ENCODE data around the gene PTPN3.

Gene PTPN3

DNA sequence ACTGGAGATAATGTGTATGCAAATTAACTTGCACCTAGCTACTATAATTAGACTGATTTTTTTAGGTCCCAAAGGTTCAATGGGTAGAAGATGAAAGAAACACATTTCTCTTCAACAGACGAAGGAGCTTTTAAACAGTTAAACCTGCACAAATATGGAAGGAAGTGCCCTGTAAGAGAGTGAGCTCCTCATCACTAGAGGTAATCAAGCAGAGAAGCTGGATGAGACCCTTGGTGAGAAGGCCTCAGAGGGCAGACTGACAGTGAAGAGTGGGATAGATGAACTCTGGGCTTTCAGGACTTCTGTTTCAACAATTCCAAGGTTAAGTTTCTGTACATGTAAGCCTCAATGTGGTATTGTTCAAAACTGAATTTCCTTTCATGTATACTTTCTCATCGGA lies 23.2 kb downstream of the PTPN3 start:
- no peak for DNase-seq

- DNase-seq: no peak
Measured at GRCh38 chr9:109474170-109474569, 23.9 kb downstream of the PTPN3 start.

DNA sequence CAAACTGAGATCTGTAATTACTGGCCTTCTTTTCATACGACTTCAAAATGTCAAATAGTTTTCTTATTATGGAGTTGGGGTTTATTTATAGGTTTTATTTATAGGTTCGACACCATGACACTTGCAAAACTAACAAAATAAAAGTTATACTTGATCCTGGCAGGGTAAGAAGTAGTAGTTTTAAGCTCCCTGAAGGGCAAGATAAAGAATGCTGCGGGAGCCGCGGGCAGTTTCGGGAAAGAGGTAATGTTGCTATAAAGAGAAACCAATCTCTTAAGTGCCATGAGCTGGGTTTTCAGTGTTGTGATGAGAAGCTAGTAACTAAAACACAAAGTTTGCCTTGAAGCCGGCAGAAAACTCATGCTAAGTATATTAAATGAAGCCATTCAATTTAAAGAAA lies 24.8 kb downstream of the PTPN3 start:
- no peak for DNase-seq

DNA sequence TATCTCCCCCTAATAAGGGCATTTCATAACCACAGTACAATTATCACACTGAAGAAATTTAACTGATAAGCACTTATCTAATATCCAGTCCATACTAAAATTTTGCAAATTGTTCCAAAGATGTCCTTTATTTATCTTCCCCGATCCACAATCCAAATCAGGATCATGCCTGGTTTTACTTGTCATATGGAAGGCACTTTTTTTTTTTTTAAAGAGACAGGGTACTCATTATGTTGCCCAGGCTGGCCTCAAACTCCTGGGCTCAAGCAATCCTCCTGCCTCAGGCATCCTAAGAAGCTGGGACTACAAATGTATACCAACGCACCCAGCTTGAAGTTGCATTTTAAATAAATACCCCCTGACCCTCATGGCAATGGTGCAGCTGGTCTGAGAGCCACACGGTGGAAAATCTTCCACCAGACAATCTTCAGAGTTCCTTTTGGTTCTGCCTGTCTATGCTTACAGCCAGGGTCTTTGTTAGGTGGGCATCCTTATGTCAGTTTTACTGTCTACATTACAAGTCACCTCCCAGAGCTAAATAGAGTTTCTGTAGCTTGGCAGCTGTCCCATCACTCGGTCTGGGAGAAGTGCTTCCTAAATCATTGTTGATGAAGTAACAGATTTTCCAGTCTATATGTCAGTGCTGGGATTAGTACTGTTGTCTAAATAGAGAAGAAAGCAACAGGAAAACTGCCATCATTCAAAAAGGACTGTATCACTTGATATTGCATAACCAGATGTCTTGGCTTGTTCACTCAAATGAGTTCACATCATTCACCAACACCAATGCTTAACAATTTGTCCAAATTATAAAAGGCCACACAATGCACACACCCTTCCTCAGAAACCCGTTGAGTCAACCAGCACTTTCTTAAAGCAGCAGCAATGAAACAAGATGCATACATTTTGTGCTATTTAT lies 26.4 kb downstream of the PTPN3 start:
- no peak for DNase-seq

DNA sequence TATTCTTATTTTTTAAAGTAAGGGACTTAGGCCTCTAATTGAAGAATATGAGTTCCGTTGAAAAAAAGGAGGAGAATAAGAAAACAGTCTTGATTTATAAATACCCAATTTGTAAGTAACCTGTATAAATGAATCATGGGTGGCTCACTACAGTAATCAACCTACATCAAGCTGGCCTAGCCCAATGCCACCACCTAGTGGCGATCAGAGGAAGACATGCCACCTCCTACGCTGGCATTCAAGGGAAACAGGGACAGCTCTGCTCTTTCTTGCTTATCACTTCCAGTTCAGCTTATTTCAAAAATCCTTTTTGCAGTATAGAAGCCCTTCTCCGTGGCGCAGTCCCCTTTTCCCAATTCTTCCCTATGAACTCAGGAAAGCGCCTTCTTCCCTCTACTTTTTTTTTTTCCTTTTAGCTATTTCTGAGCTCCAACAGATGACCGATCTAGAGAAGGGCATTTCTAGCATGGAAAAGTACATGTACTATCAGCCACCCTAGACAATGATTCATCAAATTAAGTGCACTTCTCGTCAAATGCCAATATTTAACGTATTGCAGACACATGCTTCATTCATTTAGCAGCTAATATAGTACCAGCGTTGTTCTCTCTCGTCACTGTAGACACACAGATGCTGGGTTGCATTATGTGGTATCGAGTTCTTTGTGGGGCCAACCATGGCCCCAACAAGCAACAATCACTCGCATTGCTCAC lies 28.3 kb downstream of the PTPN3 start:
- peak; percentile 73 to 81 (median 81) for DNase-seq

- DNase-seq: no peak
Measured at GRCh38 chr9:109468927-109469326, 29.2 kb downstream of the PTPN3 start.

- DNase-seq: peak; percentile 47 to 56 (median 53)
Measured at GRCh38 chr9:109467936-109468335, 30.2 kb downstream of the PTPN3 start.

GRCh38 chr9:109466623-109467590 lies 31.2 kb downstream of the PTPN3 start:
- no peak for DNase-seq

GRCh38 chr9:109463924-109464625 lies 34.0 kb downstream of the PTPN3 start:
- peak in 2 of 3 donors; percentile 11 to 26 for DNase-seq

DNA sequence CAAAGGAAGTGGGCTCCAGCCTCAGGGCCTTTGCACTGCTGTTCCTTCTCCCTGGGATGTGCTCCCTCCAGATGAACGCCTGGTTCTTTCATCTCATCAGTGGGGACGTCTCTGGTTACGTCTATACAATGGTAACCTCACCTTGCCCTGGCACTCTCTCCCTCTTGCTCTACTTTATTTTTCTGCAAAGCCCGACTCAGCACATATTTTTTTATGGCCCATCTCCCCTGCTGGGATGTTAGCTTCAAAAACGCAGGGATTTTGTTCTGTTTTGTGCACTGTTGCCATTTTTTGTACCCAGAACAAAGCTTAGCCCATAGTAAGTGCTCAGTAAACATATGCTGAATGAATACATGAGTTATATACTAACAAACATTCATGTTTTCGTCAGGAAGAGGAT lies 37.5 kb downstream of the PTPN3 start:
- no peak for DNase-seq

DNA sequence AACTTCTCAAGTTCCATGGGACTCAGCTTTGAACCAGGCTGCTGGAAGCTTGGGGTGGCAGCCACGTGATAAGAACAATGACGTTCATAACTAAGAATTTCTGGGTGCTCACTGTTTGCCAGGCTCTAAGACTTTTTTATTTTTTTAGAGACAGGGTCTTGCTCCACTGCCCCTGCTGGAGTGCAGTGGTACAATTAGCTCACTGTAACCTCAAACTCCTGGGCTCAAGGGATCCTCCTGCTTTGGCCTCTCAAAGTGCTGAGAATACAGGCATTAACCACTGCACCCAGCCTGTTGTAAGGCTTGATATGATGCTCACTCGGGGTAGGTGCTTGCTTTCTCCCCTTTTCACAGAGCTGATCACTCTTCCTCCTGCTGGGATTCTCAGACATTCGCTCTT lies 38.7 kb downstream of the PTPN3 start:
- DNase-seq: no peak

- no peak for DNase-seq
Measured at GRCh38 chr9:109458453-109459211, 39.5 kb downstream of the PTPN3 start.

GRCh38 chr9:109456811-109457210 lies 41.3 kb downstream of the PTPN3 start:
- DNase-seq: no peak

GRCh38 chr9:109455861-109456260 lies 42.2 kb downstream of the PTPN3 start:
- no peak for DNase-seq

DNA sequence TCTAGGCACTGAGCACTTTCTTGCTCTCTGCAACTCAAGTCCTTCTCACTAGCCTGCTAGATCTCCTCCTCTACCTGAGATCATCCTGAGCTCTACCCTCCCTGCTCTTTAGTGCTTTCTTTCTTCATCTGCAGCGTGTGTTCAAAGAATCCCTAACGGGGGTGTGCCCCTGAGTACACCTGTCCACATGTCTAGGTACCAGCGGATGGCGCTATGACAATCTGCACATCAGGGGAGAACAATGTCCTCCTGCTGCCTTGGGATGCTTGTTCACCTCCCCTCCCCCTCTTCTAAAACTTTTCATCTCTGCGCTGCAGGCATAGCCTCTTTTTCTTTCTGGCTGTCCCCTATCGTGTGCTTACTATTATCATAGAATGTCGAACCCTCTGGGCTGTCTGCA lies 42.7 kb downstream of the PTPN3 start:
- DNase-seq: no peak

- DNase-seq: no peak
Measured at GRCh38 chr9:109454601-109455155, 43.4 kb downstream of the PTPN3 start.

- no peak for DNase-seq
Measured at GRCh38 chr9:109454041-109454440, 44.1 kb downstream of the PTPN3 start.

- no peak for DNase-seq
Measured at GRCh38 chr9:109453210-109453842, 44.8 kb downstream of the PTPN3 start.

- no peak for DNase-seq
Measured at GRCh38 chr9:109452761-109453160, 45.3 kb downstream of the PTPN3 start.

DNA sequence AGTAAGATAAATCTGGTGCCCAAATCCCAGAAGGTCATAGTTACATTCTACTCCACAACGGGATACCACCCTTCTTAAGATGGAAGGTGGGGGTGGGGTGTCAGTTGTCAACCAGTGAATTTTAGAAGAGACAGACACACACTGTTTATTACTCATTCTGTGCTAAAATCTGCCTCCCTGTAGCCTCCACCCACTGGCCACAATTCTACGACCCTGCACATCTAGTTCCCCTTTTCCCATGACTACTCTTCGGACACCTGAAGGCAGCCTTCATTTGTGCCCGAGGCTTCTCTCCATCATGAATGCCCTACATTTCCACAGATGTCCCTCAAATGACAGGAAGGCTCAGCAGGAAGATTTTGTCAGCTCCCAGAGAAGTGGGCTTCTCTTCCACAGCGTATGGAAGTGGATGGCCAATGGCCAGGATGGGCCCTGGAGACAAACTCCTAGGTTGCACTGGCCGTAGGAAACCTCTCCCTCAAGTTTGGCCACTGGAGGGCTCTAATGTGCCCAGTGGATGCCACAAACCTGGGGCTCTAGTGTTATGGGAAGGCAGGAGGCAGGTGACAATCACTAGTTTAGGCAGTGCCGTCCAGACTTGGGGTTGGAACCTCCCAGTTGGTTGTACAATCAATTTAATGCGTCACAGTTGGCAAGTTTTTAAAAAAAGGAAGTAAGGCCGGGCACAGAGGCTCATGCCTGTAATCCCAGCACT lies 46.6 kb downstream of the PTPN3 start:
- no peak for DNase-seq

Data from suppressor macrophage treated with lipopolysaccharide for 1 hour (primary cell).